T-helper 17 cell (primary cell): ENCODE results near the gene C22orf39. TPM values are rescaled to one million over a fixed set of nuclear protein-coding genes. Genes with fewer than 3 reads are reported as not detected.
A peak's percentile ranks its signal among the peaks of the same experiment; 100 is the strongest.
"Not testable (repeated sequence)": the region's sequence is repeated elsewhere in the genome, so short reads cannot be mapped to it uniquely, and the experiment has no call there.

Source experiments
- ATAC-seq: fragments of 150-1000 bp; cut with Tn5 transposase; 2 replicates; pipeline ENCODE4 v1.10.0; 2021; ENCODE audit warnings: mild to moderate bottlenecking, moderate library complexity
- DNase-seq, 3 donors: peaks; one replicate each; pipeline versions ENCODE4 v3.0.0 to v3.0.0-alpha.2; 2020 to 2021
- H3K9me3 ChIP-seq: one replicate; pipeline ENCODE4 v1.7.0; 2013; ENCODE audit warnings: low read length, mild to moderate bottlenecking; ENCODE audit not compliant: control insufficient read depth, poor library complexity, severe bottlenecking
- H3K27ac Mint-ChIP-seq: one replicate; pipeline ENCODE4 v1.8.0; 2022; ENCODE audit warnings: mild to moderate bottlenecking, moderate library complexity, mixed read lengths
- H3K27me3 Mint-ChIP-seq: one replicate; pipeline ENCODE4 v1.8.0; 2022; ENCODE audit warnings: mixed read lengths
- H3K36me3 Mint-ChIP-seq: one replicate; pipeline ENCODE4 v1.8.0; 2022; ENCODE audit warnings: low read depth, mixed read lengths
- H3K4me1 Mint-ChIP-seq: one replicate; pipeline ENCODE4 v1.8.0; 2022; ENCODE audit warnings: mild to moderate bottlenecking, mixed read lengths
- H3K4me3 Mint-ChIP-seq: one replicate; pipeline ENCODE4 v1.8.0; 2022; ENCODE audit warnings: mild to moderate bottlenecking, moderate library complexity, mixed read lengths
- total RNA-seq, 4 donors: library from RNA in 2 of 4; stranded (reverse) in 2 of 4; gene quantifications; one replicate each; pipeline ENCODE4 v1.2.3 and lab custom pipeline; 2022 to 2026

The C22orf39 gene
- total RNA-seq, 2 donors from 2014 or later, result 31.6 to 32.7 TPM

GRCh38 chr22:19442166-19442565 lies 5.3 kb downstream of the C22orf39 start:
- no peak for ATAC-seq
- Mint-ChIP-seq H3K27me3 (no peaks in the 10 kb centered on the region), H3K27ac (no peak overlapping the region), H3K4me3 (no peak overlapping the region), H3K4me1 (peaks cover 36% of the 10 kb centered on the region), H3K36me3 (peaks cover 3% of the 10 kb centered on the region)
- H3K9me3 ChIP-seq, result no peaks in the 10 kb centered on the region
- no peak for DNase-seq

DNA sequence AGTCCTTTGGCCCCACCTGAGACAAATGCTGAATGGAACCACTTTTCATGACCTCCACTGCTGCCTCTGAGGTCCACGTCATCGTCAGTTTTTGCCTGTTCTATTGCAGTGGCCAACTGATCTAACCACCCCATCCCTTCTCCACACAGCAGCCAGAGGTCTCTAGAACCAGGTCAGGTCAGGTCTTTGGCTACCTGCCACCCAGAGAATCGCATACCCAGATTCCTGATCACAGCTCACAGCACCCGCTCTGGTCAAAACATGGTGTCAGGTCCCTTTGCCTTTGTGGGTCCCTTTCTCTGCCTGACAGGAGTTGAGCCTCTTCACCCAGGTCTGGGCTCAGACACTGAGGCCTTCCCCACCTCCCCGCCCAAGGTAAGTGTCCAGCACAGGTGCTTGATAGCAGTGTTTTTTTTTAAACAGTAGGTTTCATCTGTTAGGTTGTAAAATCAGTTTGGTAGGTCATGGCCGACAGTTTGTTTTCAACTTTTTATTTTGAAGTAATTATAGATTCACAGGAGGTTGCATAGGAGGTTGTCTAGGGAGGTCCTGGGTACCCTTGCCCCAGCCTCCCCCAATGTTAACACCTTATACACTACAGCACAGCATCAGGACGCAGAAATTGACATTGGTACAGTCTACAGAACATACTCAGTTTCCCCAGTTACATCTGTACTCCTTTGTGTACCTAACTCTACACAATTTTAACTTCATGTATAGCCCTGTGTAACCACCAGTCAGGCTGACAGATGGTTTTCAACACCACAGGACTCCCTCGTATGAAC lies 6.9 kb downstream of the C22orf39 start:
- peaks cover 26% of the 10 kb centered on the region for H3K4me1 Mint-ChIP-seq
- no peak overlapping the region for H3K4me3 Mint-ChIP-seq
- peaks cover 3% of the 10 kb centered on the region for H3K36me3 Mint-ChIP-seq
- ATAC-seq (no peak), DNase-seq (no peak)
- no peaks in the 10 kb centered on the region for H3K9me3 ChIP-seq
- no peaks in the 10 kb centered on the region for H3K27me3 Mint-ChIP-seq
- H3K27ac Mint-ChIP-seq, result peak overlapping the region; percentile 24

GRCh38 chr22:19438298-19438697 lies 9.2 kb downstream of the C22orf39 start:
- DNase-seq (no peak), ATAC-seq (no peak)
- no peaks in the 10 kb centered on the region for H3K27me3 Mint-ChIP-seq
- peaks cover 3% of the 10 kb centered on the region for H3K36me3 Mint-ChIP-seq
- H3K4me3 Mint-ChIP-seq, result no peak overlapping the region
- no peaks in the 10 kb centered on the region for H3K9me3 ChIP-seq
- peak overlapping the region; percentile 49 for H3K27ac Mint-ChIP-seq
- peaks cover 17% of the 10 kb centered on the region for H3K4me1 Mint-ChIP-seq

GRCh38 chr22:19436444-19437161 lies 10.9 kb downstream of the C22orf39 start:
- DNase-seq, H3K27ac Mint-ChIP-seq, H3K36me3 Mint-ChIP-seq, ATAC-seq, H3K27me3 Mint-ChIP-seq, H3K9me3 ChIP-seq, H3K4me3 Mint-ChIP-seq: not testable (repeated sequence)
- peaks cover 17% of the 10 kb centered on the region for H3K4me1 Mint-ChIP-seq

GRCh38 chr22:19434829-19435580 lies 12.5 kb downstream of the C22orf39 start:
- Mint-ChIP-seq H3K27me3 (no peaks in the 10 kb centered on the region), H3K4me1 (peaks cover 21% of the 10 kb centered on the region), H3K36me3 (peaks cover 3% of the 10 kb centered on the region), H3K27ac (peak overlapping the region; percentile 94), H3K4me3 (no peak overlapping the region)
- DNase-seq, result no peak
- H3K9me3 ChIP-seq, result no peaks in the 10 kb centered on the region
- no peak for ATAC-seq

GRCh38 chr22:19434401-19434800 lies 13.1 kb downstream of the C22orf39 start:
- ATAC-seq, result no peak
- H3K9me3 ChIP-seq, result no peaks in the 10 kb centered on the region
- Mint-ChIP-seq H3K27me3 (no peaks in the 10 kb centered on the region), H3K4me1 (peaks cover 27% of the 10 kb centered on the region), H3K4me3 (peak overlapping the region; percentile 57), H3K27ac (peak overlapping the region; percentile 94), H3K36me3 (peaks cover 3% of the 10 kb centered on the region)
- no peak for DNase-seq

- Mint-ChIP-seq H3K4me3 (peak within 1 kb of the TSS; percentile 94), H3K27me3 (no peaks in the 10 kb centered on the region)
- peak; percentile 82 for ATAC-seq
These were observed 15.2 kb downstream of the C22orf39 start, which contains the start of gene MRPL40 for GRCh38 chr22:19432133-19432851. Gene MRPL40 (plus strand): TSS chr22:19432545. CDS start chr22:19432555, 10 bp downstream.

DNA sequence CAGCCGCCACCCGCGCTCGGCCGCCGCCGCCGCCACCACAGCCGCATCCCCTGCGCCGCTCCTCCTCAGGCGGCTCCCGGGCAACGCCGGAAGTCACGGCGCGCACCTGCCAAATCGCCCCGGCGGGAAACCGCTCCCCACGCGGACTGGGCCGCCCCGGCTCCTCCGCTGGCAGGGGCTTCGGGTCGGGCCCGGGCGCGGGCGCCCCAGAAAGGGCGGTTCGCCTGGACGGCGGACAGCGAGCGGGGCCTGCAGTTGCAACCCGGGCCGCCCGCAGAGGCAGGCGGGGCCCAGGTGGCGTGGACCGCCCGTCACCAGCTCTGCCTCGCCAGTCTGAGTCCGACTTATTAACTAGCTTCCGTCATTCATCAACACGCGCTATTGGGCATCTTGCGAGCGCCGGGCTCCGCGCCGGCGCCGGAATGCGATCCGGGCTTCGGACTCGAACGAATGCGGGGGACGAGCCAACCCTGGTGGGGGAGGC lies 15.8 kb downstream of the C22orf39 start, which contains the start of gene HIRA:
HIRA (minus strand) TSS at position 85 of the 484 bp plus-strand sequence. CDS start 257 bp downstream, outside the sequence.
- Mint-ChIP-seq H3K4me1 (peaks cover 33% of the 10 kb centered on the region), H3K36me3 (peaks cover 3% of the 10 kb centered on the region), H3K27ac (peak within 1 kb of the TSS; percentile 94), H3K4me3 (peak within 1 kb of the TSS; percentile 94), H3K27me3 (no peaks in the 10 kb centered on the region)
- DNase-seq (peak; percentile 76 to 86 (median 77)), ATAC-seq (peak; percentile 73)
- no peaks in the 10 kb centered on the region for H3K9me3 ChIP-seq

More at GRCh38 chr22:19432133-19432851, 15.2 kb downstream of the C22orf39 start, which contains the start of gene MRPL40:
- peak; percentile 71 to 75 (median 74) for DNase-seq
- Mint-ChIP-seq H3K27ac (peak within 1 kb of the TSS; percentile 94), H3K4me1 (peaks cover 27% of the 10 kb centered on the region), H3K36me3 (no peaks in the 10 kb centered on the region)
- no peaks in the 10 kb centered on the region for H3K9me3 ChIP-seq

GRCh38 chr22:19430890-19431541 lies 16.5 kb downstream of the C22orf39 start:
- peak overlapping the region; percentile 90 for H3K27ac Mint-ChIP-seq
- peaks cover 40% of the 10 kb centered on the region for H3K4me1 Mint-ChIP-seq

GRCh38 chr22:19429950-19430889 lies 17.3 kb downstream of the C22orf39 start:
- peaks cover 43% of the 10 kb centered on the region for H3K4me1 Mint-ChIP-seq
- peak in 1 of 3 donors; percentile 25 for DNase-seq

More at GRCh38 chr22:19430890-19431541, 16.5 kb downstream of the C22orf39 start:
- ATAC-seq (no peak), DNase-seq (peak in 2 of 3 donors; percentile 14 to 22)
- H3K27me3 Mint-ChIP-seq, result no peaks in the 10 kb centered on the region
- H3K36me3 Mint-ChIP-seq, result peaks cover 3% of the 10 kb centered on the region
- peak overlapping the region; percentile 94 for H3K4me3 Mint-ChIP-seq
- H3K9me3 ChIP-seq, result no peaks in the 10 kb centered on the region

DNA sequence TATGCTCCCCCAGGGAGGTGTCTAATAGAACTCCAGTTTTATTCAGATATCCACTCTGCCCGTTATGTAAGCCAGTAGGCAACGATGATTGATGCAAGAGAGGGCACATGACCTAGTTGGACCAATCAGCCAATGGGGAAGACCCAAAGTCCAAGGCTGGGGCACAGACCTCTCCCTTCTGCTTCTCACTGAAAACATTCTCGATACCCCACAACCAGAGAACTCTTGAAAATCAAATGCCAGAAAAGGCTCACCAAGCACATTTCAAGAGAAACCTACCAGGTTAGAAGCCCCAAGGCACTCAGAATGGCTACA lies 23.4 kb downstream of the C22orf39 start:
- H3K36me3 Mint-ChIP-seq, result peaks cover 3% of the 10 kb centered on the region
- ATAC-seq (no peak), DNase-seq (no peak)
- H3K4me1 Mint-ChIP-seq, result peaks cover 67% of the 10 kb centered on the region
- no peak overlapping the region for H3K27ac Mint-ChIP-seq
- no peak overlapping the region for H3K4me3 Mint-ChIP-seq
- no peaks in the 10 kb centered on the region for H3K27me3 Mint-ChIP-seq
- H3K9me3 ChIP-seq, result no peaks in the 10 kb centered on the region

More at GRCh38 chr22:19429950-19430889, 17.3 kb downstream of the C22orf39 start:
- no peaks in the 10 kb centered on the region for H3K9me3 ChIP-seq
- Mint-ChIP-seq H3K36me3 (peaks cover 3% of the 10 kb centered on the region), H3K27ac (peak overlapping the region; percentile 90), H3K27me3 (no peaks in the 10 kb centered on the region), H3K4me3 (peak overlapping the region; percentile 94)
- ATAC-seq, result peak; percentile 24
